Activated T-helper 9 cell treated with anti-CD3 and anti-CD28 coated beads, Interleukin-2, amount 50 U/mL, for 16 hours (primary cell): Measurements from ENCODE around the gene TMCC3.
"Not testable (repeated sequence)": the region's sequence is repeated elsewhere in the genome, so short reads cannot be mapped to it uniquely, and the experiment has no call there.

Experiments used
- DNase-seq: peaks from one replicate; pipeline ENCODE4 v3.0.0-alpha.2; 2020; ENCODE audit warnings: low read depth

TMCC3 gene

GRCh38 chr12:94566345-94566744 lies 84.0 kb downstream of the TMCC3 start:
- no peak for DNase-seq

DNA sequence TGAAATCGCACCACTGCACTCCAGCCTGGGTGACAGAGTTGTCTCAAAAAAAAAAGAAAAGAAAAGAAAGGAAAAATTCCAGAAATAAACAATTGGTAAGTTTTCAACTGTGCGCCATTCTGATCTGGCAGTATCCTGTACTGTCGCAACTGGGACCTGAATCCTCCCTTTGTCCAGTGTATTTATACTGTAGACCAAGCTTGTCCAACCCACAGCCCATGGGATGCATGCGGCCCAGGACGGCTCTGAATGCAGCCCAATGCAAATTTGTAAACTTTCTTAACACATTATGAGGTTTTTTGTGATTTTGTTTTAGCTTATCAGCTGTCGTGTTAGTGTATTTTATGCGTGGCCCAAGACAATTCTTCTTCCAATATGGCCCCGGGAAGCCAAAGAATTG lies 84.7 kb downstream of the TMCC3 start:
- no peak for DNase-seq

DNA sequence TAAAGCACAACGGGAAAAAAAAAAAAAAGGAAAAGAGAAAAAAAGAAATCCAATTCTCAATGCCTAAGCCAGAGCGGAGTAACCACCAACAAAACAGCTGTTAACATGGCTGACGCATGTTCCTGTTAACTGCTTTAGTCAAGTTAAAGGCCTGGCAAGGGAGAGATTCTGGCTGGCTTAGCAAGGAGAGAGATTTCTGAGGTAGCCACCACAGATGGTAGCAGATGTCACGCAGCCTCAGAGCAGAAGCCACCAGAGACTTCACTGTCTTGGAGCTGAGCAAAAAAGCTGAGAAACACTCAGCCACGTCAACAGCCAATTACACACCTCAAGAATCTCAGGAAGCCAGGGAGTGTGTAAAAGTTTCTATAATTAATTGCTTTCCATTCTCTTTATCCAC lies 87.1 kb downstream of the TMCC3 start:
- DNase-seq = no peak

DNA sequence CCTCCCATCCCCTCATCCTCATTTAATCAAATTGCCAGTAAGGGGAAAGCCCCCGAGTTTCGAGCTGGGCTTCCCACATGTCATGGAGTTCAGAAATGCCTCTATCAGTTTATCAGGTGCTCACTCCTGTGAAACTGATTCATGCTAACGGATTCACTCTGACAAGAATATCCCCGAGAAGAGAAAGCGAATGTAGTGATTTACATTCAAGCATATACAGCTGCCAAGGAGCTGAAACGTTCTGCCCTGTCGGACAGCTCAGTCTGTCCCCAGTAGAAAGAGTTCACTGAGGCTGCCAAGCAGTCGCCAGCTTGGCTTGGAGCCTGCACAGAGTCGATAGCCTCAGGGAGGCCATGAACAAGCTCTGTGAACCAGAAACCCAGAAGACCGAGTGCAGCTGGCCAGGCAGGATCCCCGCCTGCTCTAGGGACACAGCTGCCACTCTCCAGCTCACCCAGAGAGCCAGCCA lies 88.4 kb downstream of the TMCC3 start:
- no peak for DNase-seq

DNA sequence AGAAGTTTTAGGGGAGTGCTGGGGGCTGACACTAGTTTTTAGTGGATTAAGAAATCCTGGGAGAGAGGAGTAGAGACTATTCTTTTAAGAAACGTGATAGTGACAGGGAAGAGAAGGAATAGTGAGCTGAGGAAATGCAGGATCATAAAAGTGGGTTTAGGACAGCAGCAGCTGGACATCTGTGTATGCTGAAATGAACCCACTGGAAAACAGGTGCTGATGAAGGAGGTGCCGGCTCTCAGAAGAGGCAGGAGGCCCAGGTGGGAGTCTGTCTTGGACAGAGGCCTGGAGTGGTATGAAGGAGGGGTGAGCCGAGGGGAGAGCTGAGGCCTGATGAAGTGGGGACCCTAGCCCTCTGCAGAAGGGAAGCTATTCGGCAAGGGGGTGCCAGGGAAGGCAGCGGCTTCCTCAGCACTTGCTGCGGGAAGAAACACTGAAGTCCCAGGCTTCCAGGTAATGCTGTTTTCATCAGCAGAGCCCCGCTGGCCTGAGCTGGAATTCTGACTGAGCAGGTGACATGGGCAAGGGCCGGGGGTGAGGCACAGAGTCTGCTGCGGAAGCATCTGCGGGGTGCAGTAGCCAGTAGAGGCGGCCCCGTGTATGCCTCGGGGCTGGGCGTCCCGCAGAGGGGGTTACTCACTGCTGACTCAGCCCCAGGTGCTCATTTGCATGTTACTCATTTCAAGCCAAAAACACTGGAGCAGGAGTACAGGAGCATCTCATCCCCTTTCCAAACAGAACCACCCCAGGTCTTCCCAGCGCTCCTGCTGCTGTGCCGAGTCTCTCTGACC lies 89.7 kb downstream of the TMCC3 start:
- DNase-seq = no peak

GRCh38 chr12:94558612-94559011 lies 91.7 kb downstream of the TMCC3 start:
- no peak for DNase-seq

- DNase-seq = no peak
These were observed 92.5 kb downstream of the TMCC3 start for GRCh38 chr12:94557746-94558295.

- DNase-seq = no peak
These were observed 94.7 kb downstream of the TMCC3 start for GRCh38 chr12:94555687-94556086.

- no peak for DNase-seq
These were observed 96.5 kb downstream of the TMCC3 start for GRCh38 chr12:94553875-94554274.

GRCh38 chr12:94553130-94553519 lies 97.2 kb downstream of the TMCC3 start:
- no peak for DNase-seq

GRCh38 chr12:94551810-94552209 lies 98.5 kb downstream of the TMCC3 start:
- no peak for DNase-seq

- no peak for DNase-seq
These were observed 99.4 kb downstream of the TMCC3 start for GRCh38 chr12:94550964-94551363.

DNA sequence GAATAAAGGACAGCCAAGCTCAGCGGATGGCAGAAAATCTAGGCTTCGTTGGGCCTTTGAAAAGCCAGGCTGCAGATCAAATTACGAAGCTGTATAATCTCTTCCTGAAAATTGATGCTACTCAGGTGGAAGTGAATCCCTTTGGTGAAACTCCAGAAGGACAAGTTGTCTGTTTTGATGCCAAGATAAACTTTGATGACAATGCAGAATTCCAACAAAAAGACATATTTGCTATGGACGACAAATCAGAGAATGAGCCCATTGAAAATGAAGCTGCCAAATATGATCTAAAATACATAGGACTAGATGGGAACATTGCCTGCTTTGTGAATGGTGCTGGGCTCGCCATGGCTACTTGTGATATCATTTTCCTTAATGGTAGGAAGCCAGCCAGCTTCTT lies 101.5 kb downstream of the TMCC3 start:
- not testable (repeated sequence) for DNase-seq

GRCh38 chr12:94545935-94546771 lies 104.2 kb downstream of the TMCC3 start:
- DNase-seq = no peak

GRCh38 chr12:94544355-94544754 lies 106.0 kb downstream of the TMCC3 start:
- no peak for DNase-seq

- no peak for DNase-seq
These were observed 112.0 kb downstream of the TMCC3 start for GRCh38 chr12:94538318-94538717.

- no peak for DNase-seq
These were observed 114.1 kb downstream of the TMCC3 start for GRCh38 chr12:94536040-94536965.

DNA sequence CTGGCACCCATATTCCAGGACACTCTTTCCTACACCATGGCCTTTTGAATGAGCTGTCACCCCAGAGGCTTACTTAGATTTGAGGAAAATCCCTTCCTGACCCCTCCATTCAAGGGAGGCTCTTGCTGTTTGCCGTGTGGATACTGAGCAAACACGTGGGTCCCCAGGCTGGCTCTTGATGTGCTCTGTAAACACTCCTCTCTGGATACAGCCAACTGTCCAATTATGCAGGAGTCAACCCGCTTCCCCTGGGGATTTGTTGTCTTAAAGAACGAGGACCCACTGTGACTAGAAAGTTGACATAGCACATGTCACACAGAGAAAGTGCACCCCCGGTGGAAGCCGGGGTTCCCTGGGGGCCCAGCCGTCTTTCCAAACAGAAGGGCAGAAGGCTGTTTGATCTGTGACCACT lies 114.8 kb downstream of the TMCC3 start:
- DNase-seq = no peak

DNA sequence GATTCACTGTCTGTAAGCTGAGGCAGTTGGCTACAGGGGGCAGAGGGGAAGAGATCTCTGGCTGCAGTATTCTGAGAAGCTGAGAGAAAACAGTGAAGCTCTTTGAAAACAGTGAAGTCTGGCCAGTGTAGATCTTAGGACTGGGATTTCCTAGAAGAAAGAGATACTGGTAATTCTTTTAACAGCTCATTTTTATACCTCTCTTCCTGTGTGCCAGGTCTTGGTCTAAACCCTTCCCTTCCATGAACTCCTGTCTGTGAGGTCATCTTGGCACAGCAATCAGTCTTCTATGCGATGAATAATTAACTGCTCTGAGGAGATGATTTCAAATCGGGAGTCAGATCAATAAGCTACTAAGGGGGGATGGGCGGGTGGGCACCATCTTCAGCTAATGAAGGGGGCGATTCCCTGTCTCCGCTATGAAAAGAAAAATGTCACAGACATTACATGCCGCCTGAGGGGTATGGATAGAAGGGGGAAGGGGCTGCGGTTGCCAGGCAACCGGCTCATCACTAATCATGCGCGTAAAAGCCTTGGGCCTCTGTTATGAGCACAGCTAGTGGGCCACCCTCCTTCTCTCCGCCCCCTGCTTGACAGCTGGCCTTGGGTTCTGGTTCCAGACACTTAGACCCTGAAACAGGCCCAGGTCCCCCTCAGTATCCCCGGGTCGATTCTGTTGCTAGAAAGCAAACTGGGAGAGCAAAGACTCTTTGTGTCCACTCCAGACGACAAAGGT lies 115.4 kb downstream of the TMCC3 start:
- DNase-seq = no peak

GRCh38 chr12:94534278-94534677 lies 116.1 kb downstream of the TMCC3 start:
- DNase-seq = no peak
